Esophagus squamous epithelium (tissue), 4 donors: ENCODE measurements around the gene AP2S1.

Experiments
- CTCF ChIP-seq, 6 experiments: fragments of 450-650 bp in 4 of 6; fragments of 200-600 bp in 2 of 6; sonication (generic) in 2 of 6; IDR thresholded peaks; one replicate each; pipeline ENCODE4 v1.5.1; 2016 to 2019; ENCODE audit warnings: antibody characterized with exemption in 6 of 6, mild to moderate bottlenecking in 4 of 6, moderate library complexity in 4 of 6
- POLR2A ChIP-seq, 4 donors: fragments of 450-650 bp; IDR thresholded peaks; one replicate each; pipeline ENCODE4 v1.6.1; 2017; ENCODE audit warnings: antibody characterized with exemption in 4 of 4, mild to moderate bottlenecking in 4 of 4, moderate library complexity in 3 of 4

GRCh38 chr19:46791944-46792343, 58.7 kb downstream of the AP2S1 start:
- TF ChIP-seq CTCF (IDR thresholded peaks at IDR 0.05) (no peak), POLR2A (IDR thresholded peaks at IDR 0.05) (no peak)
